HepG2 (cell line): ENCODE data around the gene DCTN1. TPM values are rescaled to one million over a fixed set of nuclear protein-coding genes. Genes with fewer than 3 reads are reported as not detected.

Source experiments
- ATAC-seq: fragments of 200-7000 bp; cut with Tn5 transposase; 3 replicates; pipeline ENCODE4 v1.9.1; 2020; ENCODE audit warnings: mild to moderate bottlenecking, moderate library complexity
- BruUV-seq: library from RNA; stranded (reverse); fragments of 400-500 nt; replicated peaks from 2 replicates; lab custom pipeline; 2021; lab: Mats Ljungman, UMichigan
- CTCF ChIA-PET: fragments of 300-600 bp; formaldehyde crosslinking; extraction: SDS; loops from one replicate; lab custom pipeline; 2021; ENCODE audit warnings: low total read pairs, inconsistent platforms, low intra/inter-chr PET ratio; lab: Yijun Ruan, JAX
- POLR2A ChIA-PET: fragments of 350-600 bp; sonication (Branson Sonifier 250); formaldehyde crosslinking; loops from one replicate; lab custom pipeline; 2020; ENCODE audit warnings: antibody characterized with exemption, inconsistent platforms; lab: Yijun Ruan, JAX
- DNase-seq: peaks from one replicate; pipeline ENCODE4 v3.0.0-alpha.2; 2015; ENCODE audit warnings: low spot score
- FAIRE-seq: peaks from 3 replicates; lab custom pipeline; 2011; peaks lifted over from hg19 to GRCh38; lab: Jason Lieb, UNC
- H2AFZ ChIP-seq: one replicate; pipeline ENCODE4 v1.6.1; 2011; ENCODE audit warnings: low read length, inconsistent platforms
- H3K27ac ChIP-seq: fragments of 300-600 bp; 3 replicates; pipeline ENCODE4 v1.8.0; 2011; ENCODE audit warnings: mixed run types, mild to moderate bottlenecking, mixed read lengths, low read length, inconsistent platforms; ENCODE audit not compliant: insufficient read depth; ENCODE audit errors: extremely low read length
- H3K27me3 ChIP-seq, 2 experiments: fragments of 200-600 bp in 1 of 2; 2 replicates in 1 of 2; 3 replicates in 1 of 2; pipeline versions ENCODE4 v1.6.0 to v1.8.0; 2011; ENCODE audit warnings: low read length in 2 of 2, mild to moderate bottlenecking in 2 of 2, moderate library complexity in 2 of 2, inconsistent platforms in 1 of 2; ENCODE audit not compliant: insufficient read depth in 2 of 2, control insufficient read depth in 1 of 2
- H3K36me3 ChIP-seq, 2 experiments: fragments of 200-600 bp in 1 of 2; replicated peaks in 1 of 2; 2 replicates in 1 of 2; 3 replicates in 1 of 2; pipeline versions ENCODE4 v1.5.1 to v1.8.0; 2011; ENCODE audit warnings: low read length in 2 of 2, inconsistent platforms in 1 of 2; ENCODE audit not compliant: insufficient read depth in 2 of 2, control insufficient read depth in 1 of 2
- H3K4me1 ChIP-seq: 2 replicates; pipeline ENCODE4 v1.5.1; 2012; ENCODE audit warnings: low read length, inconsistent platforms; ENCODE audit not compliant: insufficient read depth
- H3K4me2 ChIP-seq: 2 replicates; pipeline ENCODE4 v1.6.0; 2011; ENCODE audit warnings: low read depth, low read length, inconsistent platforms
- H3K4me3 ChIP-seq, 3 experiments: fragments of 200-600 bp in 1 of 3; sonication (generic), shearing (Covaris generic) in 1 of 3; replicated peaks in 1 of 3; 2 replicates each; pipeline ENCODE4 v1.5.1; 2011 to 2016; ENCODE audit warnings: low read length in 3 of 3, inconsistent platforms in 2 of 3, low read depth in 2 of 3, mild to moderate bottlenecking in 2 of 3, control low read depth in 1 of 3, mixed read lengths in 1 of 3; ENCODE audit not compliant: insufficient read depth in 1 of 3
- H3K79me2 ChIP-seq: one replicate; pipeline ENCODE4 v1.6.1; 2011; ENCODE audit warnings: low read length, inconsistent platforms; ENCODE audit not compliant: insufficient read depth
- H3K9ac ChIP-seq: 2 replicates; pipeline ENCODE4 v1.6.0; 2011; ENCODE audit warnings: mild to moderate bottlenecking, low read depth, low read length, inconsistent platforms; ENCODE audit not compliant: insufficient read depth
- H3K9me3 ChIP-seq: 2 replicates; pipeline ENCODE4 v1.5.1; 2012; ENCODE audit warnings: mild to moderate bottlenecking, low read length
- H4K20me1 ChIP-seq: 2 replicates; pipeline ENCODE4 v1.6.0; 2011; ENCODE audit warnings: inconsistent platforms, mild to moderate bottlenecking, low read length, moderate library complexity; ENCODE audit not compliant: insufficient read depth
- CBX2 ChIP-seq, 2 experiments: fragments of 200-600 bp in 1 of 2; sonication (generic); formaldehyde crosslinking in 1 of 2; IDR thresholded peaks; 2 replicates each; pipeline versions ENCODE4 v1.7.0 to v1.8.1; 2018 to 2022; ENCODE audit warnings: low read depth in 2 of 2, low read length in 1 of 2, mild to moderate bottlenecking in 1 of 2, missing genetic modification reagents in 1 of 2
- KMT2B ChIP-seq: IDR thresholded peaks from 2 replicates; pipeline ENCODE4 v1.6.1; 2016; ENCODE audit warnings: missing genetic modification reagents, missing compliant biosample characterization
- MBD4 ChIP-seq: IDR thresholded peaks from 2 replicates; pipeline ENCODE4 v1.6.1; 2012; ENCODE audit warnings: low read length, inconsistent platforms, borderline replicate concordance
- NFE2 ChIP-seq: sonication (generic); formaldehyde crosslinking; IDR thresholded peaks from 2 replicates; pipeline ENCODE4 v1.4.0; 2020; ENCODE audit warnings: missing genetic modification reagents
- NPAS2 ChIP-seq: sonication (generic); formaldehyde crosslinking; IDR thresholded peaks from 2 replicates; pipeline ENCODE4 v1.8.0; 2022; ENCODE audit warnings: mild to moderate bottlenecking, missing genetic modification reagents, borderline replicate concordance
- SIX4 ChIP-seq: sonication (generic); formaldehyde crosslinking; IDR thresholded peaks from 2 replicates; pipeline ENCODE4 v1.4.0; 2020; ENCODE audit warnings: missing genetic modification reagents
- SMYD3 ChIP-seq: sonication (generic); formaldehyde crosslinking; IDR thresholded peaks from 2 replicates; pipeline ENCODE4 v1.8.1; 2023; ENCODE audit warnings: mild to moderate bottlenecking, missing genetic modification reagents
- TCF7L2 ChIP-seq: IDR thresholded peaks from 2 replicates; pipeline ENCODE4 v1.6.1; 2011; ENCODE audit warnings: mild to moderate bottlenecking, low read depth, low read length, moderate library complexity
- TRIM22 ChIP-seq: fragments of 450-650 bp; IDR thresholded peaks from 2 replicates; pipeline ENCODE4 v1.6.1; 2017
- XRCC5 ChIP-seq: fragments of 200-400 bp; formaldehyde crosslinking; optimal IDR thresholded peaks from 2 replicates; pipeline ENCODE3; 2017; ENCODE audit warnings: mild to moderate bottlenecking, low read length
- YEATS2 ChIP-seq: sonication (generic); formaldehyde crosslinking; IDR thresholded peaks from 2 replicates; pipeline ENCODE4 v1.4.0; 2020; ENCODE audit warnings: missing genetic modification reagents, borderline replicate concordance
- ZFP37 ChIP-seq: sonication (generic); formaldehyde crosslinking; IDR thresholded peaks from 2 replicates; pipeline ENCODE4 v1.4.0; 2020; ENCODE audit warnings: missing genetic modification reagents, borderline replicate concordance
- ZNF678 ChIP-seq: sonication (generic); formaldehyde crosslinking; IDR thresholded peaks from 2 replicates; pipeline ENCODE4 v1.4.0; 2020; ENCODE audit warnings: mild to moderate bottlenecking, missing genetic modification reagents
- ZNF878 ChIP-seq: sonication (generic); formaldehyde crosslinking; IDR thresholded peaks from 2 replicates; pipeline ENCODE4 v1.8.1; 2023; ENCODE audit warnings: mild to moderate bottlenecking, missing genetic modification reagents, moderate library complexity
- ZUFSP ChIP-seq: sonication (generic); formaldehyde crosslinking; IDR thresholded peaks from 2 replicates; pipeline ENCODE4 v1.9.0; 2021; ENCODE audit warnings: missing genetic modification reagents, mild to moderate bottlenecking, borderline replicate concordance
- WGBS: methylation state at CpG from one replicate; pipeline ENCODE4 v1.1.6; 2017; ENCODE audit warnings: low lambda C conversion rate; 5-methylcytosine and 5-hydroxymethylcytosine counted together
- in situ Hi-C: cut with HindIII; loops from 2 replicates; pipeline ENCODE4 v1.10.0; 2017; ENCODE audit warnings: low pct_unique_long_range_greater_than_20kb; ENCODE audit not compliant: extremely low pct_ligation_motif_present
- intact Hi-C: fragments of 100-400 bp; cut with micrococcal nuclease; formaldehyde crosslinking; loops from one replicate; pipeline ENCODE4 v1.10.0; 2022; ENCODE audit not compliant: unreplicated experiment
- polyA plus RNA-seq, 8 experiments: library from polyadenylated mRNA; depleted of rRNA in 3 of 8; stranded (reverse) in 7 of 8; unstranded in 1 of 8; fragments of >200 nt; fragmentation: Illumina TruSeq in 4 of 8; extraction: Trizol in 4 of 8; gene quantifications; 2 replicates each; pipeline versions ENCODE4 v1.2.1 to v1.2.3, GENCODE V29; 2011 to 2016; ENCODE audit warnings: low read depth in 4 of 8, missing spikeins in 1 of 8, mixed read lengths in 1 of 8; ENCODE audit not compliant: insufficient read depth in 1 of 8
- total RNA-seq, 5 experiments: library from RNA; depleted of rRNA; stranded (reverse); fragments of >200 nt; fragmentation: Illumina TruSeq; extraction: Trizol; gene quantifications; 2 replicates each; pipeline ENCODE4 v1.2.3, GENCODE V29; 2016; ENCODE audit warnings: low read depth in 1 of 5
- TF ChIP-seq, protein P1 (sequence below): sonication (generic); formaldehyde crosslinking; IDR thresholded peaks from 2 replicates; pipeline ENCODE4 v1.5.0; 2020; ENCODE audit warnings: mild to moderate bottlenecking, missing genetic modification reagents

DCTN1 gene
- total and polyA plus RNA-seq, 2 of the 13 experiments (the other 11 are each of a cell fraction or from before 2014, with no cell fraction given): 73.2 to 122 TPM

DNA sequence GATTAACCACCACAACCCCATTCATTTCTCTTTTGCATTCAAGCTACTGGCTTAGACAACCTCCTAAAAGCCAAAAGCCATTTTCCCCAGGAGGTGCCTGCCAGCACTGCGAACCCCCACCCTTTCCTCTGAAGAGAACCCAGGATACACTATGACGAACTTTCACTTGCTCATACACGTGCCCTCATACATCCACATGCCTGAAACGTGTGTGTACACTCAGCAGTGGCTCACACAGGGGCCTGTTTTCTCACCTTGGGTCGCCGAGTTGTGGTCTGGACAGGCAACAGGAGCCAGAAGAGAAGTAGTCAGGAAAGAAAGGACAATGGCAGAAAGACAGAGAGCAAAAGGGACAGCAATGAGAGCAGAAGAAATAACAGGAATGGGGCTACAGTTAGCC, 7.4 kb downstream of the DCTN1 start:
- Histone ChIP-seq H3K36me3 (peaks cover 52 to 70% of the 10 kb centered on the region in 2 experiments), H3K27me3 (no peaks in the 10 kb centered on the region), H3K4me1 (no peaks in the 10 kb centered on the region), H3K9me3 (no peaks in the 10 kb centered on the region), H4K20me1 (no peaks in the 10 kb centered on the region; the same call in 1 of the 2 replicates), H3K4me2 (no peak overlapping the region), H3K9ac (no peak overlapping the region), H3K4me3 (no peak overlapping the region), H3K27ac (no peak overlapping the region), H3K79me2 (no peaks in the 10 kb centered on the region), H2AFZ (no peak overlapping the region)
- 94% methylated on average over 6 of the region's 6 CpGs for WGBS
- intact Hi-C loops (no loop called here), in situ Hi-C loops (no loop called here)
- POLR2A ChIA-PET: no interaction called here
- BruUV-seq: no TSS peak
- no peak for DNase-seq
- CTCF ChIA-PET: no interaction called here
- TF ChIP-seq NPAS2 (CRISPR knock-in tag) (no peak), TCF7L2 (no peak), ZUFSP (CRISPR knock-in tag) (no peak), YEATS2 (no peak), MBD4 (no peak), SIX4 (no peak), NFE2 (CRISPR knock-in tag) (no peak), TRIM22 (no peak), SMYD3 (no peak), ZNF878 (CRISPR knock-in tag) (no peak), ZFP37 (CRISPR knock-in tag) (no peak), XRCC5 (no peak), CBX2 (IDR thresholded peaks at IDR 0.05; ENCODE audit: low read depth, low read length) (no peak), CBX2 (CRISPR knock-in tag; IDR thresholded peaks at IDR 0.05; ENCODE audit: low read depth) (no peak), KMT2B (no peak), ZNF678 (CRISPR knock-in tag) (no peak)
- TF ChIP-seq, protein P1, sequence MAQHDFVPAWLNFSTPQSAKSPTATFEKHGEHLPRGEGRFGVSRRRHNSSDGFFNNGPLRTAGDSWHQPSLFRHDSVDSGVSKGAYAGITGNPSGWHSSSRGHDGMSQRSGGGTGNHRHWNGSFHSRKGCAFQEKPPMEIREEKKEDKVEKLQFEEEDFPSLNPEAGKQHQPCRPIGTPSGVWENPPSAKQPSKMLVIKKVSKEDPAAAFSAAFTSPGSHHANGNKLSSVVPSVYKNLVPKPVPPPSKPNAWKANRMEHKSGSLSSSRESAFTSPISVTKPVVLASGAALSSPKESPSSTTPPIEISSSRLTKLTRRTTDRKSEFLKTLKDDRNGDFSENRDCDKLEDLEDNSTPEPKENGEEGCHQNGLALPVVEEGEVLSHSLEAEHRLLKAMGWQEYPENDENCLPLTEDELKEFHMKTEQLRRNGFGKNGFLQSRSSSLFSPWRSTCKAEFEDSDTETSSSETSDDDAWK (CRISPR knock-in tag): no peak
- no peak for ATAC-seq
- FAIRE-seq: no peak
